ENCODE measurements around the gene SRRM1. TPM values are rescaled to one million over a fixed set of nuclear protein-coding genes. Genes with fewer than 3 reads are reported as not detected.

The SRRM1 gene
- total and polyA plus RNA-seq, 8 donors: 86.4 to 213 (median 182) TPM

DNA sequence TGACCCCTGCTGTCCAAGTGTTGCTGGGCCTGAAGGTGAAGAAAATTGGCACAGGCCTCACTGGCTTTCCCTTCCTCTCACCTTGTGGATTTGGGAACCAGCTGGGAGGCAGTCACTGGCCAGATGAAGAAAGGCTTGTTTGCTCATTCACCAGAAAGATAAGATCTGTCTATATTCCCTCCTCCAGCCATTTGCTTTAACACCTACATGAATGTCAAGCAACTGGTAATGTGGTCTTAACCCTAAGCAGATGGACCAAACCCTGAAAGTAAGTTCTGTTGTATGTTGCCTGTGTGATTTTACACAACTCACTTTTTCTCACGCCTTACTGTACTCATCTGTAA is 10.3 kb upstream of the SRRM1 start:
- Histone ChIP-seq H3K9me3 (no peaks in the 10 kb centered on the region), H3K36me3 (no peaks in the 10 kb centered on the region), H3K27me3 (no peaks in the 10 kb centered on the region), H3K27ac (no peak overlapping the region), H3K4me3 (no peak overlapping the region), H3K4me1 (no peaks in the 10 kb centered on the region)
- intact Hi-C loops (cut with DNase I): loop anchor here in 1 of 2 donors (10.0 kb wide), 1 partner anchor 428 kb away; no protein-coding TSS in a partner anchor
- ATAC-seq: no peak
- no peak for DNase-seq
- no peak for TF ChIP-seq CTCF (IDR thresholded peaks at IDR 0.05)

GRCh38 chr1:24635195-24635843 is 7.8 kb upstream of the SRRM1 start:
- Histone ChIP-seq H3K27ac (no peak overlapping the region), H3K4me3 (no peak overlapping the region), H3K27me3 (no peaks in the 10 kb centered on the region), H3K36me3 (no peaks in the 10 kb centered on the region), H3K9me3 (no peaks in the 10 kb centered on the region), H3K4me1 (no peaks in the 10 kb centered on the region)
- intact Hi-C loops (cut with DNase I): loop anchor here in 1 of 2 donors (10.0 kb wide), 1 partner anchor 431 kb away; no protein-coding TSS in a partner anchor
- peak; percentile 18 to 53 for TF ChIP-seq CTCF (IDR thresholded peaks at IDR 0.05)
- DNase-seq: peak in 2 of 4 donors; percentile 51 to 69
- peak; percentile 90 for ATAC-seq

GRCh38 chr1:24636661-24637357 is 6.3 kb upstream of the SRRM1 start:
- no peak for DNase-seq
- Histone ChIP-seq H3K27ac (no peak overlapping the region), H3K36me3 (no peaks in the 10 kb centered on the region), H3K27me3 (no peaks in the 10 kb centered on the region), H3K9me3 (no peaks in the 10 kb centered on the region), H3K4me3 (no peak overlapping the region), H3K4me1 (peaks cover 0 to 7% of the 10 kb centered on the region in 2 donors)
- no peak for TF ChIP-seq CTCF (IDR thresholded peaks at IDR 0.05)
- intact Hi-C loops (cut with DNase I): loop anchor here in 1 of 2 donors (10.0 kb wide), 1 partner anchor 432 kb away; no protein-coding TSS in a partner anchor
- ATAC-seq: no peak

GRCh38 chr1:24639094-24639493 is 4.0 kb upstream of the SRRM1 start:
- H3K9me3 ChIP-seq: no peaks in the 10 kb centered on the region
- no peaks in the 10 kb centered on the region for H3K36me3 ChIP-seq
- DNase-seq: no peak
- H3K27me3 ChIP-seq: no peaks in the 10 kb centered on the region
- no peak overlapping the region for H3K4me3 ChIP-seq
- no peak for TF ChIP-seq CTCF (IDR thresholded peaks at IDR 0.05)
- no peak for ATAC-seq
- intact Hi-C loops (cut with DNase I): loop anchor here in 1 of 2 donors (10.0 kb wide), 1 partner anchor 434 kb away; no protein-coding TSS in a partner anchor
- no peak overlapping the region for H3K27ac ChIP-seq
- peaks cover 5 to 13% of the 10 kb centered on the region in 2 donors for H3K4me1 ChIP-seq

- Histone ChIP-seq H3K36me3 (no peaks in the 10 kb centered on the region), H3K27me3 (no peaks in the 10 kb centered on the region), H3K27ac (peak overlapping the region in 1 of 2 donors; percentile 2), H3K9me3 (no peaks in the 10 kb centered on the region), H3K4me3 (no peak overlapping the region), H3K4me1 (peaks cover 13 to 21% of the 10 kb centered on the region in 2 donors)
- no peak for ATAC-seq
- intact Hi-C loops (cut with DNase I): loop anchor here in 1 of 2 donors (10.0 kb wide), 1 partner anchor 435 kb away; no protein-coding TSS in a partner anchor
- no peak for TF ChIP-seq CTCF (IDR thresholded peaks at IDR 0.05)
- peak in 1 of 4 donors; percentile 17 for DNase-seq
Observed at GRCh38 chr1:24639881-24640280, 3.2 kb upstream of the SRRM1 start.

Measured in left lung (tissue), 10 donors.